DOHH2 (cell line): ENCODE measurements around the gene ANKRD22.

Source experiments
- EZH2phosphoT487 ChIP-seq: fragments of 200-600 bp; sonication (generic); IDR thresholded peaks from 2 replicates; pipeline ENCODE4 v1.6.1; 2017; ENCODE audit warnings: borderline replicate concordance, mild to moderate bottlenecking, antibody characterized with exemption, low read length, moderate library complexity, mixed read lengths
- TF ChIP-seq, protein P1 (sequence below): fragments of 200-600 bp; sonication (generic); IDR thresholded peaks from one replicate; pipeline ENCODE4 v1.5.1; 2014; ENCODE audit warnings: antibody characterized with exemption, mild to moderate bottlenecking, low read depth, low read length; ENCODE audit not compliant: poor library complexity, severe bottlenecking

GRCh38 chr10:88888810-88889445 lies 37.3 kb upstream of the ANKRD22 start:
- TF ChIP-seq, protein P1, sequence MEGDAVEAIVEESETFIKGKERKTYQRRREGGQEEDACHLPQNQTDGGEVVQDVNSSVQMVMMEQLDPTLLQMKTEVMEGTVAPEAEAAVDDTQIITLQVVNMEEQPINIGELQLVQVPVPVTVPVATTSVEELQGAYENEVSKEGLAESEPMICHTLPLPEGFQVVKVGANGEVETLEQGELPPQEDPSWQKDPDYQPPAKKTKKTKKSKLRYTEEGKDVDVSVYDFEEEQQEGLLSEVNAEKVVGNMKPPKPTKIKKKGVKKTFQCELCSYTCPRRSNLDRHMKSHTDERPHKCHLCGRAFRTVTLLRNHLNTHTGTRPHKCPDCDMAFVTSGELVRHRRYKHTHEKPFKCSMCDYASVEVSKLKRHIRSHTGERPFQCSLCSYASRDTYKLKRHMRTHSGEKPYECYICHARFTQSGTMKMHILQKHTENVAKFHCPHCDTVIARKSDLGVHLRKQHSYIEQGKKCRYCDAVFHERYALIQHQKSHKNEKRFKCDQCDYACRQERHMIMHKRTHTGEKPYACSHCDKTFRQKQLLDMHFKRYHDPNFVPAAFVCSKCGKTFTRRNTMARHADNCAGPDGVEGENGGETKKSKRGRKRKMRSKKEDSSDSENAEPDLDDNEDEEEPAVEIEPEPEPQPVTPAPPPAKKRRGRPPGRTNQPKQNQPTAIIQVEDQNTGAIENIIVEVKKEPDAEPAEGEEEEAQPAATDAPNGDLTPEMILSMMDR, result no peak
- TF ChIP-seq EZH2phosphoT487, result no peak
